Skeletal muscle cell (primary cell): Measurements from ENCODE around the gene ZNF518A.
A peak's percentile ranks its signal among the peaks of the same experiment; 100 is the strongest.

Experiments
- DNase-seq: peaks from one replicate; pipeline ENCODE4 v3.0.0-alpha.2; 2010; ENCODE audit warnings: low read depth
- H3K4me3 ChIP-seq: 2 replicates; pipeline ENCODE4 v1.5.1; 2011; ENCODE audit warnings: low read depth, mild to moderate bottlenecking, control low read depth, low read length, moderate library complexity

ZNF518A gene, protein sequence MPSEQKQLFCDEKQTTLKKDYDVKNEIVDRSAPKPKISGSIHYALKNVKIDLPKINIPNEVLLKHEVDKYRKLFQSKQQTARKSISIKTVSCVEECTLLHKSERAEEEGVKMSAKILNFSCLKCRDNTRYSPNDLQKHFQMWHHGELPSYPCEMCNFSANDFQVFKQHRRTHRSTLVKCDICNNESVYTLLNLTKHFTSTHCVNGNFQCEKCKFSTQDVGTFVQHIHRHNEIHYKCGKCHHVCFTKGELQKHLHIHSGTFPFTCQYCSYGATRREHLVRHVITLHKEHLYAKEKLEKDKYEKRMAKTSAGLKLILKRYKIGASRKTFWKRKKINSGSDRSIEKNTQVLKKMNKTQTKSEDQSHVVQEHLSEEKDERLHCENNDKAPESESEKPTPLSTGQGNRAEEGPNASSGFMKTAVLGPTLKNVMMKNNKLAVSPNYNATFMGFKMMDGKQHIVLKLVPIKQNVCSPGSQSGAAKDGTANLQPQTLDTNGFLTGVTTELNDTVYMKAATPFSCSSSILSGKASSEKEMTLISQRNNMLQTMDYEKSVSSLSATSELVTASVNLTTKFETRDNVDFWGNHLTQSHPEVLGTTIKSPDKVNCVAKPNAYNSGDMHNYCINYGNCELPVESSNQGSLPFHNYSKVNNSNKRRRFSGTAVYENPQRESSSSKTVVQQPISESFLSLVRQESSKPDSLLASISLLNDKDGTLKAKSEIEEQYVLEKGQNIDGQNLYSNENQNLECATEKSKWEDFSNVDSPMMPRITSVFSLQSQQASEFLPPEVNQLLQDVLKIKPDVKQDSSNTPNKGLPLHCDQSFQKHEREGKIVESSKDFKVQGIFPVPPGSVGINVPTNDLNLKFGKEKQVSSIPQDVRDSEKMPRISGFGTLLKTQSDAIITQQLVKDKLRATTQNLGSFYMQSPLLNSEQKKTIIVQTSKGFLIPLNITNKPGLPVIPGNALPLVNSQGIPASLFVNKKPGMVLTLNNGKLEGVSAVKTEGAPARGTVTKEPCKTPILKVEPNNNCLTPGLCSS (N-terminal part only)

DNA sequence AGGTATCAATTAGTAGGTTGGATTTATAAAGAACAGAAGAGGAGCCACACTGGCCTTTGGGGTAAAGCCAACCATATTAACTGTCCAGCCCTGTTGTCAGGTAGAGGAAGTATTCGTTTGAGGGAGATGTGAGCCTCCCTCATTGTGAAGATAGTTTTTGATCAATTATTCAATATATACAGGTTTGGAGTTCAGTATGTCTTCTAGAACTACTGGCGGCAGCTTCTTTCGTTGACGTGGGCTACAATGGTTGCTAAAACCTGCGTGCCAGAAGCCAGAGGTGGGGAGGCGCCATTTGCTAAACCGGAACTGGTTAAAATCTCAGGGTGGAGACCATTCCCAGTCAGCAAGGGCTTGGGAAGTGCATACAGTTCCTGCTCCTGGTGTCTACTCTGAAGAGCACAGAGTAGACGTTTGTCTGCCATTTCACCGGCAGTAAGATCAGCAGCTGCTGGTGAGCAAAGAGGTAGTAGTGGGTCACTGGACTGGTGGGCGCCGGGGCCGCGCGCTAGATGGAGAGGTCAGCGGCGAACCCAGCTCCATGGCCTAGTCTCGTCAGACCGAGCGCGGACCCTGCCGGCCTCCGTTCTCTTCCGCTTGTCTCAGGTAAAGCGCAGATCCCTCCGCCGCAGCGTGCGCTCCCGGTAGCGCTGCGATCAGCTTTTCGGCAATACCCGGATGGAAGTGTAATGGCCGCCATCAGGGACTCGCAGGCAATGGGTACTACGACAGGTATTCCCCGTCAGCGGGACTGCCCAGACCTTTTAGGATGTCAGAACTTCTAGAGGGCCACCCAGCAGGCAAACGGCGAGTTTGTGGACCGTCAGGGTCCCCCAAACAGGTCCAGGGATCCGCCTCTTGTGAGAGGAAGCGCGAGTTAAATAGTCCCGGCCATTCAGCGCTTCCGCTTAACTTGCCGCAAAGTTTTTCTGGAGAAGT lies at the start of gene ZNF518A:
Gene ZNF518A, plus strand, starts transcription at position 911 of the 939 bp plus-strand sequence. CDS start 26,026 bp downstream, outside the sequence.
- peak within 1 kb of the TSS; percentile 77 for H3K4me3 ChIP-seq
- DNase-seq: peak; percentile 98

DNA sequence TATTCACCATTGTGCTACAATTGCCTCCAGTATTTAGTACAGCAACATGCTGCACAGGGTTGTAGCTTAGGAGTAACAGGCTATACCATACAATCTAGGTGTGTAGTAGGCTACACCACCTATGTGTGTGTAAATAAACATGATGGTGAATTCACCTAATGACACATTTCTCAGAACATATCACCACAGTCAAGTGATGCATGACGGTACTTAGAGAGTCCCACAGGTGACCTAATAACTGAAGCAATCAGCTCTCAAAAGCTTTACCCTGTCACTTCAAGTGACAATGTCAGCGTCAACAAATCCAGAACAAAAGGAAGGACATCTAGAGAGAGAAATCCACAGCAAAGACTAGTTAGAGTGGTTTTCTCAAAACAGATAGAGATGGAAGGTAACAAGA lies 47.9 kb upstream of the ZNF518A start:
- no peak overlapping the region for H3K4me3 ChIP-seq
- no peak for DNase-seq

DNA sequence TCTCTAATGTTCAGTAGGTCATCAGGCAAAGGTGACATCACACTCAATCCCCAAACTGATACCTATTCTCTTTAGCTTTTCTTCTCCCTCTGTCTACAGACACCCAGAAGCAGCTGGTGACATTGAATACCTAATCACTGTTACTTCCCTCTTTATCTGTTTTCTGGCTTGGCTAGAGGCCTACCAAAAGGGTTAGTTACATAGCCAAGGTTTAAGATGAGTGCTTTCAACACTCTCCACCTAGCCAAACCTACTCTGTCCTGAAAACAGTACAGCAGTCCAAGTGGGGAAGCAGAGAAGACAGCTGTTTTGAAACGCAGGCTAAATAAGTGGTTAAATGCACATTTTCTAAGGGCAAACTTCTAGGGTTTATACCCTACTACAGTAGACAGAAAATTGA lies 47.3 kb upstream of the ZNF518A start:
- DNase-seq: no peak
- no peak overlapping the region for H3K4me3 ChIP-seq

DNA sequence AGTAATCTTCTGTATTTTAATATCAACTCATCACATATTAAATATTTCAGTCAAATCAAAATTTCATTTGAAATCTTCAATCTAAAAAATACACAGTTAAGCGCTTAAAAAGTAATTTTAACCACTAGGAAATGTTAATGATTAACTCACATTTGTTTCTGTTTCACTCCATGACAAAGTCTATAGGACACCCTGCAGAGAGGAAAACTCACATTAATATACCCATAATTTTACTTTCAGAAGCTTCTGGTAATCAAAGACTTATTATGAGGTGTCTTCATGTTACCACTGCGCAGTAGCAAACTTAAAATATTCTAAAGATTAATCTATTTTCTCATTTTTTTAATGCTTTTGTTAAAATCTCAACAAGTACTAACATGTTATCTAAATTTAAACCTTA lies 41.0 kb upstream of the ZNF518A start:
- peak overlapping the region; percentile 89 for H3K4me3 ChIP-seq
- DNase-seq: no peak

DNA sequence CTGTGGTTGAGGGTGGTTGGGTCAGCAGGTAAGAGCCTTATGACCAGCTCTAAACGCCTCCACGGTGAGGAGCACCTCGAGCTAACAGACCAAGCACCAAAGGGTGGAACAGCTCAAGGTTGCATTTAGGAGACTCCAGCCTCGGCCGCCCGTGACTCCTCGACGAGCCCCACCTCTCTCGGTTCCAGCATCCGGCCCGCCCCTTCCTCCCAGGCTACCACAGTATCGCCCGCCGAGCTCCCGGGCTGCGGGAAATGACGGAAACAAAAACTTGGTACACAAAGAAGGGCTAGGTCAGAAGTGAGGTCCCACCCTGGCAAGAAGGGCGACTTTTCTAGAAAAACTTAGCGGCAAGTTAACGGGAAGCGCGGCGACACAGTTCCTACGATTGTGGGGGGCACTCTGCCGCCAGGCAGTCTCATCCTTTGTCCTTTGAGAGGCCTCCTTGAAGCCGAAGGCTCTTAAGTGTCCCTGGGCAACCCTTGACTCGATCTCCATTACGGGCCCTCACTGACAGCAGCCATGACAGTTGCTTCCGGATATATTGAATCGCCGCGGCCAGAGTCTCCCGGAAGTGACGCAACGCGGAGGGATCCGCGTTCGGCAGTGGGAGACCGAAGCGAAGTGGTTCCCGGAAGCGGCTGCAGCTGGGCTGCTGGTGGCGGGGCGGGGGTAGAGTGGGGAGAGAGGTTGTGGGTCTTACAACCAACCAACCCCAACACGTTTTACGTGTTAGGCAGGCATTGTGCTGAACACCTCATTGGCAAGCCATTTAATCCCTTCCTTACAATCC lies 40.2 kb upstream of the ZNF518A start:
- DNase-seq: peak; percentile 91
- peak overlapping the region; percentile 89 for H3K4me3 ChIP-seq

DNA sequence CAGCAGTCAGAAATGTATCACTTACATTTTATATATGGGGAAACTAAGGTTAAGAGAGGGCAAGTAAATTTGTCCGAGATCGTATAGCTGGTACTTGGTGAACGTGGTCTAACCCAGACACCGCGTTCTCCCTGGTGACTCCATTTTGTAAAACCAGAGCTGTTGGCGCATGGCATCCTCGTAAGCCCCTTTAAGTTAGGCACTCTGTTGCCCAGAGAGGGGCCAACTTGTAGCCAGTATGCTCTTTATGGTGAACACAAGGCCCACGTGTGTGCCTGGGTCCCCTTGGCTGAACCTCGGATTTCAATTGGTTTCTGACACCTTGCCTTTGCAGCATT lies 39.7 kb upstream of the ZNF518A start:
- DNase-seq: no peak
- peak overlapping the region; percentile 89 for H3K4me3 ChIP-seq

DNA sequence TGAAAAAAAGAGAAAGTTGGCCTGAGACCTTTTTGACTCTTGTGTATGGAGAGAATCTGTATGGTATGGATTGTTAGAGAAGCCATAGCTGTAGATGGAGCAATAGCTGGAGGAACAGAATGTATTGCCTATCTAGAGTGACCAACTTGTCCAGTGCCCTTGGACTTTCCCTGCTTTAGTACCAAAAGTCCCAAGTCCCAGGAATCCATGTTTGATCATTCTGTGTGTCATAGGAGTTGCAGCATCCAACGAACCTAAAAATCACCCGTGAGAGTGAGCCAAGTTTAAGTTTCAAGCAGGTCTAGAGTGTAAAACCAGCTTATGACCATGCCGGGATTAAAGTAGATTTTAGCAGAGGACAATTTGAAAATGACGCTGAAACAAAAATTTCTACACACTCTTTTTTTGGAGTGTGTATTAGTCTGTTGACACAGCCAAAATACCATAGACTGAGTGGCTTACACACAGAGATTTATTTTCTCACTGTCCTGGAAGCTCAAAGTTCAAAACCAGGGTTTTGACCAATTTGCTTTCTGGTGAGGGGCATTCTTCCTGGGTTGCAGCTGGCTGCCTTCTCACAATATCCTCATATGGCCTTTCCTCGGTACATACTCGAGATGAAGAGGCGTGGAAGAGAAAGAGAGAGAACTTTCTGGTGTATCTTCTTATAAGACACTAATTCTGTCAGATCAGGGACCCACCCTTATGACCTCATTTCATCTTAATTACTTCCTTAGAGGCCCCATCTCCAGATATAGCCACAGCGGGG lies 36.9 kb upstream of the ZNF518A start:
- no peak overlapping the region for H3K4me3 ChIP-seq
- no peak for DNase-seq

DNA sequence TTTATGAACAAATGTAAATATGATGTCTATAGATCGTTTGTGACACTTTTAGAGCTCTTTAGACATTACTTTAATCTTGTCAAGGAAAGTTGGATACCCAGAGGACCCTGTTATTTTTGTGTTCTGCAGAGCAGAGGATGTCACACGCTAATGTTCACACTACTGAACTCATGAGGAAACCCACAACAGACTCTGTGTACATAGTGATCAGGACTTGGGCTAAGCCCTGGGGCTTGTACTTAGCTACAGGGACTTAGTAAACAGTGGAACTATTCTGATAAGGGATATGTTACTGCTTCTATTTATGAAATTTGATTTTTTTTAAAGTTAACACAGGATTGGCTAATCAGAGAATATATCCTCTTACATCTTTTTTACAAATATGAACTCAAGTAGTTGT lies 36.1 kb upstream of the ZNF518A start:
- no peak for DNase-seq
- no peak overlapping the region for H3K4me3 ChIP-seq

DNA sequence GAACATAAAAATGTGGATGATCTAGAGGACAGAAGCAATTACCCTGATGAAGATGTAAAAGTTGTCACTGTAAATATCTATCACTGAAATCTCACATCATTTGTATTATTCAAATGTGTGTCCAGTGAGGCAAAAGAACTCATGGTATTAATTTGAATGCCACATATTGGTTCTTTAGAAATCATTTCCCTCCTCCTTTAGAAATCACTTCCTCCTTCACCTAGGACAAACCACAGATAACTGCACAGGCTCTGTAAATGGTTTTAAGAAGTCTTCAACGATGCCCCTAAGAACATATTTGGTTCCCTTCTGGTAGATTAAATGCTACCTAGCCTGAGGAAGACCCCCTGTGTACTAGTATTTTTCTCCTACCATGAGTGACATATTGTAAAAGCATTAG lies 33.1 kb upstream of the ZNF518A start:
- DNase-seq: no peak
- H3K4me3 ChIP-seq: no peak overlapping the region

DNA sequence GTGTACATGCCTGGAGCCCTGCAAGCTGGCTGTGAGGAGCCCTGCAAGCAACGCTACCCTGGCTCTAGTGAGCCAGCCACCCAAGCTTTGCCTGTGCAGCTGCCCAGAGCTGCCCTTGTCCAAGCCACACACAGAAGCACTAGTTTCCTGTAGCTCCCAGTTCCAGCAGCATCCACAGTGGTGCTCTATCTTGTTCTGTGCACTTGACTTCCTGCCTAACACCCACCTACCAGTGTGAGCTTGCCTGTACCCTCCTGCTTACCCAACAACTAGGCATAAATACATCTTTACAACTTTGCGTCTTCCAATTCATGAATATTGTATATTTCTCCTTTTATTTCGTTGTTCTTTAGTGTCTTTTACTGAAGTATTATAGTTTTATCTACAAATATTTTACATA lies 32.2 kb upstream of the ZNF518A start:
- no peak overlapping the region for H3K4me3 ChIP-seq
- no peak for DNase-seq

DNA sequence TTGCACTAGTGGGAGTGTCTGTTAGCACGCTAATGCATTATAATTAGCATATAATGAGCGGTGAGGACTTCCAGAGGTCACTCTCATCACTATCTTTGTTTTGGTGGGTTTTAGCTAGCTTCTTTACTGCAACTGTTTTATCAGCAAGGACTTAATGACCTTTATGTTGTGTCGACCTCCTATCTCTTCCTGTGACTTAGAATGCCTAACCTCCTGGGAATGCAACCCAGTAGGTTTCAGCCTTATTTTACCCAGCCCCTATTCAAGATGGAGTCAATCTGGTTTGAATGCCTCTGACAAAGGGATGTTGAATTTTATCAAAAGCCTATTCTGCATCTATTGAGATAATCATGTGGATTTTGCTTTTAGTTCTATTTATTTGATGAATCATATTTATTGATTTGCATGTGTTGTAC lies 22.5 kb upstream of the ZNF518A start:
- no peak overlapping the region for H3K4me3 ChIP-seq
- no peak for DNase-seq

DNA sequence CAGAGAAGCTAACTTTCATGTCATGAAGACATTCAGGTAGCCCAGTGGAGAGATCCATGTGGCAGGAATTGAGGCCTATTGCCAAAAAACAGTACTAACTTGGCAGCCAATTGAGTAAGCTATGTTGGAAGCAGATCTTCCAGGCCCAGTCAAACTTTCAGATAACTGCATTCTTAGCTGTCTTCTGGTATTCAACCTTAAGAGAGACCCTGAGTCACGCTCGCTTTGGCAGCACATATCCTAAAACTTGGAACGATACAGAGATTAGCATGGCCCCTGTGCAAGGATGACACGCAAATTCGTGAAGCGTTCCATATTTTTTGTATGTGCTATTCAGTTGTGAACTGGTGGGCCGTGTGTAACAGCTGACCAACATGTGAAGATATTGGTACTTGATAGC lies 17.6 kb upstream of the ZNF518A start:
- H3K4me3 ChIP-seq: no peak overlapping the region
- no peak for DNase-seq

DNA sequence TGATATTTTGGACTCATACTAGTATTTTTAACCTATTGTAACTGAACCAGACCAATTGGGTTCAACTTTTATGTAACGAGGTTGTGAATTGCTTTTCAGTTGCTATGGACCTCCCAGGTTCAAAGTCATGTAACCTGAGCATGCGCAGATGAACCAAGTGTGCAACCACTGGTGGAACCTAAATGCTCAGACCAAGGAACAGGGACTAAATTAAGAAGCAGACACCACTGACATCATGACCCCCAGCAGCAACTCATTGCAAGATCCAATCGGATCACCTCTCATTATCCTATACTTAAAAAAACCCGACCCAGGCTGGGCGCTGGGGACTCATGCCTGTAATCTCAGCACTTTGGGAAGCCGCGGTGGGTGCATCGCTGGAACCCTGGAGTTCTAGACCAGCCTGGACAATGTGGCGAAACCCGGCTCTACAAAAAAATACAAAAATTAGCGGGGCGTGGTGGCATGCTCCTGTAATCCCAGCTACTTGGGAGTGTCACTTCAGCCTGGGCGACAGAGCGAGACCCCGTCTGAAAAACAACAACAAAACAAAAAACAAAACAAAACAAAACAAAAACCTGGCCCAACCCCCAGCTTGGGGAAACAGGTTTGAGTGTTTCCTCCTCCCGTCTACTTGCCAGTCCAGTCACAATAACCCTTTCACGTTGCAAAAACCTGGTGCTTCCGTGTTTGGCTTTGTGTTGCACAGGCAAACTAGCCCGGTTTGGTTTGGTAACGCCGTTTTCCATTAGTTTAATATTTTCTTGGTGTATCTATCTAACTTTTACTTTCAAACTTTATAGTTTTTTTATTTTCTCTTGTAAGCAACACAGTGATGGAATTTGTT lies 11.3 kb upstream of the ZNF518A start:
- no peak overlapping the region for H3K4me3 ChIP-seq
- no peak for DNase-seq

DNA sequence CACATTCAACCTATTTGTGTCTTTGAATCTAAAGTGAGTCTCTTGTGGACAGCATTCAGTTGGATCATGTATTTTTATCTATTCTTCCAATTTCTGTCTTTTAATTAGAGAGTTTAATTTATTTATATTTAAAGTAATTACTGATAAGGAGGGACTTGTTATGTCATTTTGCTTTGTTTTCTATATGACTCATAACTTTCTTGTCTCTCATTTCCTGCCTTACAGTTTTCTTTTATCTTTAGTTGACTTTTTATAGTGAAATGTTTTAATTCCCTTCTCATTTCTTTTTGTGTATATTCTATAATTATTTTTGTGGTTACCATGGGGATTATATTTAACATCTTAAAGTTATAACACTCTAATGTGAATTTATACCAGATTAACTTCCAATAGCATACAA lies 7.3 kb upstream of the ZNF518A start:
- DNase-seq: no peak
- H3K4me3 ChIP-seq: no peak overlapping the region

DNA sequence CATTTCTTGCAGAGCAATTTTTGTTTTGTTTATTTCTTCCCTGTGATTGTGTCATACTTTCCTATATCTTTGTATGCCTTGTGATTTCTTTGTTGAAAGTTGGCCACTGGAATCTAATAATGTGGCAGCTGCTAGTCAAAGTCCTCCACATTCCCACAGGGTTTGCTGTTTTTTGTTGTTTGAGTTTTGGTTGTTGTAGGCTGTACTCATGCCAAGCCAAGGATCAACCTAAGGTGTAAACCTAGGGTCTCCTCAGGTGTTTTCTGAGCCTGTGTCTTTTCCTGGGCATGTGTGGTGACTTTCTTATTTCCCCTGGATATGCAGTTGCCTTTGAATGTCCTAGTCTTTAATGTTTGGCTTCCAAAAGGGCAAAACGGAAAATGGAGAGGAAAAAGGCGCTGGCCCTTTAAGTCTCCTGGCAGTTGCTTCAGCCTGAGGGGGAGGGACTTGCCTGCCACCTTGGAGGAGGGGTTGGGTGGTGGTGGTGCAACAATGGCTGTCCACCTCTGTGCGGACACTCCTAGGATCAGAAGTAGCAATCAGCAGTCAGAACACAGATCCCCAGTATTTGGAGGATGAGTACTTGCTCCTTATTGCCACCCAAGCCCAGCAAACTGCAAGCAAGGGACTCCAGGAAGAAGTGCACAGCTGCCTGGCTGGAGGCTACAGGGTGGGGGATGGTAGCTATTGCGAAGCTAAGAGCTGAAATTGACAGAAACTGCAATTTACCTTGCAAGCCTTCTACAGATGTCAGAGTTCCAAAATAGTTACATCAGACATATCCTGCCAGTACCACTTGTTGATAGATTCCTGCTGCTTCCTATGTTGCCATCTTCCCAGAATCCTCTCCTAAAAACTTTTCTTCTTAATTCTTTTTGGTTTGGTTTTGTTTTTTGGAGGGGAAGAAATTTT lies 5.6 kb upstream of the ZNF518A start:
- H3K4me3 ChIP-seq: peak overlapping the region; percentile 36
- DNase-seq: peak; percentile 15

DNA sequence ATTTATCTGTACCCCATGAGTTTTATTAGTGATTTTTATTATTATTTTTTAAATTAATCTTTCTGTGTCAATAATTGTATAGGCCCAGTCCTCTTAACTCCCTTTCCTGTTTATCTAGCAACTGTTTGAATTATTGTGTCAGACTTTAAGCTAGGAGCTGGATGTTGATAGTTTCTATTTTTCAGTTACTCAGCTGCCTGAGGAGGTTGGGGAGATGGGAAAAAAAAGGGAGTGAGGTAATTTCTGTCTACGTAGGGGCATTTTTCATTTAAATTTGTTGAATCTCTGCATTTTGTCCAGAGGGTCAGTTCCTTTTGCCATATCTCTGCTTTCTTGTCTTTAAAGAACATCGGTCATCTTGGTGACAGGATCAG lies 5.0 kb upstream of the ZNF518A start:
- DNase-seq: no peak
- H3K4me3 ChIP-seq: no peak overlapping the region
